K562 (cell line): Measurements from ENCODE around the gene SCN4B. TPM values are rescaled to one million over a fixed set of nuclear protein-coding genes. Genes with fewer than 3 reads are reported as not detected.
A peak's percentile ranks its signal among the peaks of the same experiment; 100 is the strongest.

Experiments
- ATAC-seq: fragments of 200-7000 bp; cut with Tn5 transposase; 3 replicates; pipeline ENCODE4 v1.9.1; 2020; ENCODE audit warnings: moderate library complexity
- BruUV-seq: library from RNA; stranded (reverse); fragments of 400-500 nt; replicated peaks from 2 replicates; lab custom pipeline; 2021; lab: Mats Ljungman, UMichigan
- CTCF ChIA-PET: fragments of 300-600 bp; formaldehyde crosslinking; extraction: SDS; loops from one replicate; lab custom pipeline; 2021; ENCODE audit warnings: low intra/inter-chr PET ratio; lab: Yijun Ruan, JAX
- POLR2A ChIA-PET: fragments of 300-600, 350-650 bp; sonication (Branson Sonifier 250); formaldehyde crosslinking; extraction: SDS; loops from one replicate; lab custom pipeline; 2021; ENCODE audit warnings: antibody characterized with exemption, inconsistent platforms; lab: Yijun Ruan, JAX
- DNase-seq, 4 experiments: peaks; one replicate each; pipeline versions ENCODE4 v3.0.0 to v3.0.0-alpha.2; 2011 to 2018; ENCODE audit warnings: low spot score in 3 of 4, mixed read lengths in 3 of 4; ENCODE audit errors: extremely low read depth in 1 of 4
- FAIRE-seq: peaks from 2 replicates; lab custom pipeline; 2011; peaks lifted over from hg19 to GRCh38; lab: Jason Lieb, UNC
- H2AFZ ChIP-seq: 2 replicates; pipeline ENCODE4 v1.6.0; 2011; ENCODE audit warnings: low read depth, low read length, control low read depth, inconsistent platforms
- H3K27ac ChIP-seq: fragments of 200-600 bp; 3 replicates; pipeline ENCODE4 v1.8.0; 2011; ENCODE audit warnings: low read depth, mild to moderate bottlenecking, control low read depth, inconsistent platforms, low read length, moderate library complexity, mixed read lengths; ENCODE audit errors: extremely low read depth
- H3K27me3 ChIP-seq, 2 experiments: fragments of 300-600 bp in 1 of 2; 2 replicates in 1 of 2; 3 replicates in 1 of 2; pipeline versions ENCODE4 v1.6.0 to v1.8.0; 2011; ENCODE audit warnings: inconsistent platforms in 2 of 2, low read length in 2 of 2, mild to moderate bottlenecking in 1 of 2, mixed read lengths in 1 of 2, moderate library complexity in 1 of 2; ENCODE audit not compliant: control insufficient read depth in 2 of 2, insufficient read depth in 2 of 2
- H3K36me3 ChIP-seq: fragments of 300-600 bp; 3 replicates; pipeline ENCODE4 v1.8.0; 2011; ENCODE audit warnings: mild to moderate bottlenecking, low read length, inconsistent platforms; ENCODE audit not compliant: control insufficient read depth, insufficient read depth
- H3K4me1 ChIP-seq, 2 experiments: fragments of 200-600 bp in 1 of 2; replicated peaks in 1 of 2; 2 replicates in 1 of 2; 3 replicates in 1 of 2; pipeline versions ENCODE4 v1.5.1 to v1.8.0; 2011; ENCODE audit warnings: inconsistent platforms in 2 of 2, low read length in 2 of 2, mild to moderate bottlenecking in 1 of 2, mixed read lengths in 1 of 2, moderate library complexity in 1 of 2; ENCODE audit not compliant: control insufficient read depth in 2 of 2, insufficient read depth in 2 of 2
- H3K4me2 ChIP-seq: 2 replicates; pipeline ENCODE4 v1.6.1; 2011; ENCODE audit warnings: low read length, control low read depth, inconsistent platforms, mixed read lengths; ENCODE audit not compliant: insufficient read depth
- H3K4me3 ChIP-seq: fragments of 200-600 bp; sonication (generic), shearing (Covaris generic); 2 replicates; pipeline ENCODE4 v1.5.1; 2016; ENCODE audit warnings: control low read depth, inconsistent platforms
- H3K79me2 ChIP-seq: fragments of 200-600 bp; 3 replicates; pipeline ENCODE4 v1.8.0; 2011; ENCODE audit warnings: low read length, inconsistent platforms; ENCODE audit not compliant: control insufficient read depth, insufficient read depth
- H3K9ac ChIP-seq, 2 experiments: 2 replicates each; pipeline versions ENCODE4 v1.6.0 to v1.6.1; 2011; ENCODE audit warnings: low read depth in 2 of 2, low read length in 2 of 2, control low read depth in 1 of 2, inconsistent platforms in 1 of 2, mild to moderate bottlenecking in 1 of 2, mixed read lengths in 1 of 2; ENCODE audit not compliant: insufficient read depth in 1 of 2
- H3K9me1 ChIP-seq: one replicate; pipeline ENCODE4 v1.6.0; 2011; ENCODE audit warnings: inconsistent platforms, mild to moderate bottlenecking, low read length, moderate library complexity; ENCODE audit not compliant: control insufficient read depth, insufficient read depth
- H3K9me3 ChIP-seq: replicated peaks from 2 replicates; pipeline ENCODE4 v1.5.1; 2011; ENCODE audit warnings: low read depth, low read length, inconsistent platforms; ENCODE audit not compliant: control insufficient read depth, insufficient read depth
- H4K20me1 ChIP-seq: replicated peaks from 2 replicates; pipeline ENCODE4 v1.6.1; 2011; ENCODE audit warnings: low read length, inconsistent platforms, mixed read lengths; ENCODE audit not compliant: control insufficient read depth, insufficient read depth
- ARNT ChIP-seq, 2 experiments: fragments of 450-650 bp; IDR thresholded peaks; 2 replicates each; pipeline ENCODE4 v1.6.1; 2016; ENCODE audit warnings: mild to moderate bottlenecking in 1 of 2
- ATF3 ChIP-seq, 2 experiments: fragments of 450-650 bp in 1 of 2; sonication (generic) in 1 of 2; formaldehyde crosslinking in 1 of 2; IDR thresholded peaks in 1 of 2; conservative IDR thresholded peaks in 1 of 2; 2 replicates each; pipeline versions ENCODE4 v1.6.1 to v1.8.1; 2016 to 2023; ENCODE audit warnings: mild to moderate bottlenecking in 2 of 2, moderate library complexity in 2 of 2, inconsistent platforms in 1 of 2, missing genetic modification reagents in 1 of 2
- ATF7 ChIP-seq: fragments of 450-650 bp; IDR thresholded peaks from 2 replicates; pipeline ENCODE4 v1.7.1; 2014; ENCODE audit warnings: mild to moderate bottlenecking, moderate library complexity
- KDM1A ChIP-seq, 2 experiments: fragments of 450-650 bp; IDR thresholded peaks; 2 replicates each; pipeline ENCODE4 v1.6.1; 2016; ENCODE audit warnings: mild to moderate bottlenecking in 2 of 2
- KDM2B ChIP-seq: fragments of 250-450 bp; sonication (Bioruptor Pico); IDR thresholded peaks from 2 replicates; pipeline ENCODE4 v1.8.0; 2021; ENCODE audit warnings: mild to moderate bottlenecking, moderate library complexity
- ZNF316 ChIP-seq: fragments of 450-650 bp; IDR thresholded peaks from 2 replicates; pipeline ENCODE4 v1.6.1; 2016
- WGBS: fragments of 100-300 bp; shearing (Covaris generic); methylation state at CpG from one replicate; pipeline ENCODE4 v1.1.6; 2016; ENCODE audit warnings: low coverage, mixed read lengths; ENCODE audit not compliant: insufficient coverage; ENCODE audit errors: missing lambda C conversion rate; 5-methylcytosine and 5-hydroxymethylcytosine counted together
- in situ Hi-C: fragments of 300-500 bp; cut with MboI; formaldehyde crosslinking; loops from 4 replicates; pipeline ENCODE4 v1.15.0; 2018; ENCODE audit warnings: inconsistent platforms, mixed read lengths
- intact Hi-C: fragments of 100-400 bp; cut with micrococcal nuclease; formaldehyde crosslinking; loops from 2 replicates; pipeline ENCODE4 v1.14.2; 2022
- polyA plus RNA-seq, 8 experiments: library from polyadenylated mRNA; depleted of rRNA in 4 of 8; stranded (reverse) in 5 of 8; unstranded in 3 of 8; fragments of >200 nt; fragmentation: Nextera tagmentation in 2 of 8; fragmentation: Illumina TruSeq in 1 of 8; extraction: Ambion mirVana in 2 of 8; extraction: Trizol in 1 of 8; gene quantifications; 2 replicates each; pipeline versions ENCODE4 v1.2.1 to v1.2.3, GENCODE V29; 2011 to 2014; ENCODE audit warnings: inconsistent platforms in 1 of 8, missing spikeins in 1 of 8
- total RNA-seq, 7 experiments: library from RNA; depleted of rRNA in 6 of 7; stranded (reverse); fragments of >200 nt in 6 of 7; fragmentation: Illumina TruSeq in 2 of 7; extraction: Trizol in 2 of 7; gene quantifications; 2 replicates each; pipeline versions ENCODE4 v1.2.1 to v1.2.3, GENCODE V29; 2011 to 2021; ENCODE audit warnings: low replicate concordance in 1 of 7

Gene SCN4B
- total and polyA plus RNA-seq, 9 of the 15 experiments (the other 6 are each of a cell fraction or from before 2014, with no cell fraction given) = 0.03 TPM; not detected in 8

GRCh38 chr11:118132385-118133151 lies 20.1 kb downstream of the SCN4B start:
- in situ Hi-C loops = no loop called here
- DNase-seq = no peak
- Histone ChIP-seq H3K9ac (no peak overlapping the region), H3K79me2 (no peaks in the 10 kb centered on the region), H3K4me3 (no peak overlapping the region), H3K9me1 (peaks cover 3% of the 10 kb centered on the region), H3K27ac (no peak overlapping the region), H2AFZ (no peak overlapping the region), H3K4me2 (no peak overlapping the region), H3K4me1 (no peaks in the 10 kb centered on the region), H3K9me3 (no peaks in the 10 kb centered on the region), H3K36me3 (no peaks in the 10 kb centered on the region), H3K27me3 (peaks cover 6 to 40% of the 10 kb centered on the region in 2 experiments; a peak in 3 of 5 replicates), H4K20me1 (no peaks in the 10 kb centered on the region)
- no TSS peak for BruUV-seq
- intact Hi-C loops = no loop called here
- no peak for FAIRE-seq
- WGBS = 15% methylated on average over 15 of the region's 15 CpGs
- CTCF ChIA-PET = no interaction called here
- POLR2A ChIA-PET = interaction anchor here (0.6 kb wide), 1 partner anchor 19 kb away, joined by 3 read pairs; no protein-coding TSS in a partner anchor
- no peak for ATAC-seq
- TF ChIP-seq KDM2B (CRISPR knock-in tag) = no peak

GRCh38 chr11:118129471-118130172 lies 23.0 kb downstream of the SCN4B start:
- Histone ChIP-seq H3K4me2 (no peak overlapping the region), H3K4me1 (no peaks in the 10 kb centered on the region), H2AFZ (no peak overlapping the region), H4K20me1 (no peaks in the 10 kb centered on the region), H3K4me3 (no peak overlapping the region), H3K9me1 (peaks cover 3% of the 10 kb centered on the region), H3K9me3 (no peaks in the 10 kb centered on the region), H3K27me3 (peaks cover 5 to 20% of the 10 kb centered on the region in 2 experiments; a peak in 1 of 5 replicates), H3K36me3 (no peaks in the 10 kb centered on the region), H3K9ac (no peak overlapping the region), H3K79me2 (no peaks in the 10 kb centered on the region), H3K27ac (no peak overlapping the region)
- DNase-seq (no peak), FAIRE-seq (no peak), ATAC-seq (no peak)
- no peak for TF ChIP-seq ARNT (IDR thresholded peaks at IDR 0.05)
- TF ChIP-seq ATF7 = peak; percentile 69; the same call in 1 of the 2 replicates
- TF ChIP-seq KDM1A (IDR thresholded peaks at IDR 0.05) = peak in 1 of 2 experiments; percentile 28; a peak in 1 of 4 replicates
- peak; percentile 64 for TF ChIP-seq ATF3 (IDR thresholded peaks at IDR 0.05)
- TF ChIP-seq ATF3 (CRISPR knock-in tag; conservative IDR thresholded peaks at IDR 0.05) = no peak
- 0 out of 2 replicates have a peak, but pooled peaks have one; percentile 2 for TF ChIP-seq ZNF316
- BruUV-seq = no TSS peak
- WGBS = 31% methylated on average over 6 of the region's 6 CpGs
- in situ Hi-C loops (no loop called here), intact Hi-C loops (loop anchor here (5.0 kb wide), 1 partner anchor 62 kb away; no protein-coding TSS in a partner anchor)
- POLR2A ChIA-PET = interaction anchor here (0.6 to 1.5 kb wide), 8 partner anchors 8 to 471 kb away, joined by 3 to 7 read pairs (median 3); no protein-coding TSS in a partner anchor
- CTCF ChIA-PET = no interaction called here
